GM12878 (cell line): ENCODE data around the gene BAZ2B. TPM values are rescaled to one million over a fixed set of nuclear protein-coding genes. Genes with fewer than 3 reads are reported as not detected.

Experiments
- ATAC-seq: fragments of 200-7000 bp; cut with Tn5 transposase; 3 replicates; pipeline ENCODE4 v1.9.1; 2020; ENCODE audit warnings: mild to moderate bottlenecking, moderate library complexity
- BruUV-seq: library from RNA; stranded (reverse); fragments of 400-500 nt; replicated peaks from 2 replicates; lab custom pipeline; 2021; lab: Mats Ljungman, UMichigan
- CTCF ChIA-PET: fragments of 300-600 bp; sonication (Branson Sonifier 250); formaldehyde crosslinking; extraction: SDS; loops from one replicate; lab custom pipeline; 2021; ENCODE audit warnings: inconsistent platforms; lab: Yijun Ruan, JAX
- POLR2A ChIA-PET: fragments of 350-600 bp; formaldehyde crosslinking; extraction: SDS; loops from one replicate; lab custom pipeline; 2021; ENCODE audit warnings: inconsistent platforms; lab: Charles Lee
- RAD21 ChIA-PET: fragments of 300-600 bp; sonication (Branson Sonifier 250); formaldehyde crosslinking; loops from one replicate; lab custom pipeline; 2023; ENCODE audit warnings: antibody characterized with exemption; ENCODE audit not compliant: unreplicated experiment; lab: Charles Lee
- SMC1A ChIA-PET: fragments of 300-600 bp; sonication (Branson Sonifier 250); formaldehyde crosslinking; loops from one replicate; lab custom pipeline; 2023; ENCODE audit not compliant: unreplicated experiment, uncharacterized antibody; lab: Charles Lee
- DNase-seq: peaks from one replicate; pipeline ENCODE4 v3.0.0-alpha.2; 2011; ENCODE audit warnings: low read depth, low spot score
- FAIRE-seq: peaks from 3 replicates; lab custom pipeline; 2011; peaks lifted over from hg19 to GRCh38; lab: Jason Lieb, UNC
- H2AFZ ChIP-seq: 2 replicates; pipeline ENCODE4 v1.6.0; 2011; ENCODE audit warnings: low read depth, low read length, control low read depth; ENCODE audit not compliant: control insufficient read depth
- H3K27ac ChIP-seq: 2 replicates; pipeline ENCODE4 v1.5.1; 2011; ENCODE audit warnings: control low read depth; ENCODE audit not compliant: control insufficient read depth, insufficient read depth
- H3K27me3 ChIP-seq, 2 experiments: replicated peaks in 1 of 2; 2 replicates each; pipeline versions ENCODE4 v1.6.0 to v1.6.1; 2011; ENCODE audit warnings: low read length in 1 of 2; ENCODE audit not compliant: control insufficient read depth in 2 of 2, insufficient read depth in 2 of 2
- H3K36me3 ChIP-seq, 2 experiments: 2 replicates each; pipeline ENCODE4 v1.5.1; 2011; ENCODE audit warnings: low read length in 1 of 2; ENCODE audit not compliant: control insufficient read depth in 2 of 2, insufficient read depth in 2 of 2
- H3K4me1 ChIP-seq: 2 replicates; pipeline ENCODE4 v1.6.1; 2011; ENCODE audit warnings: mild to moderate bottlenecking, low read length, moderate library complexity, mixed read lengths; ENCODE audit not compliant: control insufficient read depth, insufficient read depth
- H3K4me2 ChIP-seq: 2 replicates; pipeline ENCODE4 v1.6.0; 2011; ENCODE audit warnings: control low read depth; ENCODE audit not compliant: control insufficient read depth, insufficient read depth
- H3K4me3 ChIP-seq: fragments of 200-600 bp; sonication (generic); 2 replicates; pipeline ENCODE4 v1.5.1; 2016
- H3K79me2 ChIP-seq: 2 replicates; pipeline ENCODE4 v1.6.0; 2011; ENCODE audit warnings: low read length; ENCODE audit not compliant: control insufficient read depth, insufficient read depth
- H3K9ac ChIP-seq: 2 replicates; pipeline ENCODE4 v1.8.0; 2011; ENCODE audit warnings: low read length, control low read depth, mixed read lengths; ENCODE audit not compliant: control insufficient read depth, insufficient read depth
- H3K9me3 ChIP-seq: replicated peaks from 3 replicates; pipeline ENCODE4 v1.5.1; 2011; ENCODE audit warnings: mild to moderate bottlenecking, low read length; ENCODE audit not compliant: control insufficient read depth, insufficient read depth
- H4K20me1 ChIP-seq: 2 replicates; pipeline ENCODE4 v1.6.0; 2011; ENCODE audit not compliant: control insufficient read depth, insufficient read depth
- BCL11A ChIP-seq: IDR thresholded peaks from 2 replicates; pipeline ENCODE4 v1.6.1; 2011; ENCODE audit warnings: low read depth, low read length
- CHD1 ChIP-seq: IDR thresholded peaks from 2 replicates; pipeline ENCODE4 v1.6.1; 2012; ENCODE audit warnings: low read depth, low read length, improper control_type of control experiment
- CREM ChIP-seq: IDR thresholded peaks from 2 replicates; pipeline ENCODE4 v1.6.1; 2014; ENCODE audit warnings: antibody characterized with exemption, low read depth
- EED ChIP-seq: sonication (generic); IDR thresholded peaks from 2 replicates; pipeline ENCODE4 v1.6.1; 2016; ENCODE audit warnings: antibody characterized with exemption, low read depth
- HDAC6 ChIP-seq: fragments of 200-600 bp; sonication (generic); IDR thresholded peaks from one replicate; pipeline ENCODE4 v1.8.0; 2017; ENCODE audit warnings: antibody characterized with exemption; ENCODE audit not compliant: unreplicated experiment
- LARP7 ChIP-seq: fragments of 450-650 bp; IDR thresholded peaks from 2 replicates; pipeline ENCODE4 v1.6.1; 2017; ENCODE audit warnings: mild to moderate bottlenecking
- NFYA ChIP-seq: IDR thresholded peaks from 2 replicates; pipeline ENCODE4 v1.6.1; 2011; ENCODE audit warnings: low read depth, mild to moderate bottlenecking, low read length, improper control_type of control experiment, borderline replicate concordance
- PML ChIP-seq: IDR thresholded peaks from 2 replicates; pipeline ENCODE4 v1.6.1; 2012; ENCODE audit warnings: low read length, inconsistent platforms
- SMAD5 ChIP-seq: IDR thresholded peaks from 2 replicates; pipeline ENCODE4 v1.6.1; 2016; ENCODE audit warnings: antibody characterized with exemption, low read depth
- SREBF1 ChIP-seq: IDR thresholded peaks from 2 replicates; pipeline ENCODE4 v1.6.1; 2012; ENCODE audit warnings: mild to moderate bottlenecking, low read length
- STAT3 ChIP-seq: IDR thresholded peaks from 2 replicates; pipeline ENCODE4 v1.6.1; 2011; ENCODE audit warnings: low read depth, low read length, improper control_type of control experiment
- TAF1 ChIP-seq: IDR thresholded peaks from 2 replicates; pipeline ENCODE4 v1.6.1; 2011; ENCODE audit warnings: mild to moderate bottlenecking, low read depth, low read length, borderline replicate concordance
- ZSCAN29 ChIP-seq: fragments of 450-650 bp; IDR thresholded peaks from 2 replicates; pipeline ENCODE4 v1.6.1; 2017; ENCODE audit warnings: mild to moderate bottlenecking, moderate library complexity
- WGBS: methylation state at CpG from one replicate; pipeline ENCODE4 v1.1.6; 2016; ENCODE audit warnings: low lambda C conversion rate; ENCODE audit not compliant: insufficient replicate concordance, insufficient coverage; ENCODE audit errors: missing lambda C conversion rate; 5-methylcytosine and 5-hydroxymethylcytosine counted together
- in situ Hi-C: fragments of 300-500 bp; cut with MboI; formaldehyde crosslinking; loops from 9 replicates; pipeline ENCODE4 v1.14.3; 2018; ENCODE audit warnings: mixed read lengths
- intact Hi-C: fragments of 100-400 bp; cut with micrococcal nuclease; formaldehyde crosslinking; loops from one replicate; pipeline ENCODE4 v1.14.2; 2022; ENCODE audit not compliant: unreplicated experiment
- polyA plus RNA-seq, 11 experiments: library from polyadenylated mRNA; depleted of rRNA in 4 of 11; unstranded in 6 of 11; stranded (reverse) in 5 of 11; fragments of >200 nt; fragmentation: Nextera tagmentation in 4 of 11; fragmentation: Illumina TruSeq in 1 of 11; extraction: Ambion mirVana in 4 of 11; extraction: Trizol in 1 of 11; gene quantifications; 1 replicate in 1 of 11; 2 replicates in 10 of 11; pipeline versions ENCODE4 v1.2.1 to v1.2.3, GENCODE V29; 2011 to 2016; ENCODE audit warnings: inconsistent platforms in 2 of 11, missing spikeins in 2 of 11, low read depth in 1 of 11
- total RNA-seq, 4 experiments: library from RNA; depleted of rRNA in 3 of 4; stranded (reverse); fragments of >200 nt in 3 of 4; fragmentation: Illumina TruSeq in 1 of 4; extraction: Trizol in 1 of 4; gene quantifications; 2 replicates each; pipeline versions ENCODE4 v1.2.1 to v1.2.3, GENCODE V29; 2013 to 2021
- TF ChIP-seq, protein P1 (sequence below): IDR thresholded peaks from 2 replicates; pipeline ENCODE4 v1.6.1; 2012; ENCODE audit warnings: low read length, inconsistent platforms
- TF ChIP-seq, protein P2 (sequence below): fragments of 450-650 bp; IDR thresholded peaks from 2 replicates; pipeline ENCODE4 v1.6.1; 2016; ENCODE audit warnings: mild to moderate bottlenecking
- TF ChIP-seq, protein P3 (sequence below): IDR thresholded peaks from 2 replicates; pipeline ENCODE4 v1.6.1; 2012; ENCODE audit warnings: improper control_type of control experiment, low read depth, low read length; ENCODE audit not compliant: insufficient replicate concordance
- TF ChIP-seq, protein P4 (sequence below): IDR thresholded peaks from 2 replicates; pipeline ENCODE4 v1.6.1; 2011; ENCODE audit warnings: borderline replicate concordance, low read depth, mild to moderate bottlenecking, moderate library complexity, low read length; ENCODE audit not compliant: insufficient read depth, poor library complexity, severe bottlenecking

Gene BAZ2B
- total and polyA plus RNA-seq, 10 of the 15 experiments (the other 5 are each of a cell fraction or from before 2014, with no cell fraction given): 8.8 to 49.7 (median 24.7) TPM

DNA sequence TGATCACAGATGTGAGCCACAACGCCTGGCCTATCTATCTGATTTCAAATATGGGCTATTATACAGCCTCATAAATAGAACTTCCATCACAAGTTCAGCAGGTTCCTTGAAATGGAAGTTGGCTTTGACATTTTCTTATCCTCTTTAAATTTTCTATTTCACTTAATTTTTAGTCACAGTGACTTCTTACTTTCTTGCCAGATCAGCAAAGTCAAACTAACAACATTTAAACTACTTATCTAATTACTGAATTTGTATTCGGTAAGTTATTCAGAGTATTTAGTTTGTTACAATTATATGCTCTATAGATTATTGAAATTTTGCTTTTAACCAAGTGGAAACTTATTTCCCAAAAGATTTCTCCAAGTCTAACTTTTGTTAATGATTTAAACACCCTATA, 108.2 kb downstream of the BAZ2B start:
- H3K9ac ChIP-seq: no peak overlapping the region
- no peak overlapping the region for H3K4me2 ChIP-seq
- H3K4me3 ChIP-seq: no peak overlapping the region
- in situ Hi-C loops: no loop called here
- H3K9me3 ChIP-seq: no peaks in the 10 kb centered on the region; the same call in 2 of the 3 replicates
- no peaks in the 10 kb centered on the region for H4K20me1 ChIP-seq
- intact Hi-C loops: no loop called here
- no peaks in the 10 kb centered on the region for H3K27me3 ChIP-seq
- CTCF ChIA-PET: no interaction called here
- SMC1A ChIA-PET: no interaction called here
- RAD21 ChIA-PET: no interaction called here
- 100% methylated on average over 2 of the region's 2 CpGs for WGBS
- ATAC-seq: no peak
- BruUV-seq: no TSS peak
- DNase-seq: no peak
- no peaks in the 10 kb centered on the region; the same call in 1 of the 2 replicates for H3K4me1 ChIP-seq
- H3K27ac ChIP-seq: no peak overlapping the region
- no peak for FAIRE-seq
- H3K79me2 ChIP-seq: no peaks in the 10 kb centered on the region
- no peaks in the 10 kb centered on the region for H3K36me3 ChIP-seq
- POLR2A ChIA-PET: no interaction called here
- no peak overlapping the region for H2AFZ ChIP-seq
- TF ChIP-seq STAT3: no peak
- TF ChIP-seq, protein P1, sequence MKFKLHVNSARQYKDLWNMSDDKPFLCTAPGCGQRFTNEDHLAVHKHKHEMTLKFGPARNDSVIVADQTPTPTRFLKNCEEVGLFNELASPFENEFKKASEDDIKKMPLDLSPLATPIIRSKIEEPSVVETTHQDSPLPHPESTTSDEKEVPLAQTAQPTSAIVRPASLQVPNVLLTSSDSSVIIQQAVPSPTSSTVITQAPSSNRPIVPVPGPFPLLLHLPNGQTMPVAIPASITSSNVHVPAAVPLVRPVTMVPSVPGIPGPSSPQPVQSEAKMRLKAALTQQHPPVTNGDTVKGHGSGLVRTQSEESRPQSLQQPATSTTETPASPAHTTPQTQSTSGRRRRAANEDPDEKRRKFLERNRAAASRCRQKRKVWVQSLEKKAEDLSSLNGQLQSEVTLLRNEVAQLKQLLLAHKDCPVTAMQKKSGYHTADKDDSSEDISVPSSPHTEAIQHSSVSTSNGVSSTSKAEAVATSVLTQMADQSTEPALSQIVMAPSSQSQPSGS: no peak
- no peak for TF ChIP-seq CHD1
- TF ChIP-seq TAF1: no peak
- TF ChIP-seq, protein P2, sequence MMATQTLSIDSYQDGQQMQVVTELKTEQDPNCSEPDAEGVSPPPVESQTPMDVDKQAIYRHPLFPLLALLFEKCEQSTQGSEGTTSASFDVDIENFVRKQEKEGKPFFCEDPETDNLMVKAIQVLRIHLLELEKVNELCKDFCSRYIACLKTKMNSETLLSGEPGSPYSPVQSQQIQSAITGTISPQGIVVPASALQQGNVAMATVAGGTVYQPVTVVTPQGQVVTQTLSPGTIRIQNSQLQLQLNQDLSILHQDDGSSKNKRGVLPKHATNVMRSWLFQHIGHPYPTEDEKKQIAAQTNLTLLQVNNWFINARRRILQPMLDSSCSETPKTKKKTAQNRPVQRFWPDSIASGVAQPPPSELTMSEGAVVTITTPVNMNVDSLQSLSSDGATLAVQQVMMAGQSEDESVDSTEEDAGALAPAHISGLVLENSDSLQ: no peak
- no peak for TF ChIP-seq SMAD5
- TF ChIP-seq EED: no peak
- no peak for TF ChIP-seq ZSCAN29
- TF ChIP-seq BCL11A: no peak
- TF ChIP-seq LARP7: no peak
- no peak for TF ChIP-seq CREM
- TF ChIP-seq SREBF1: no peak
- no peak for TF ChIP-seq PML
- TF ChIP-seq HDAC6: no peak
- no peak for TF ChIP-seq NFYA
- TF ChIP-seq, protein P3, sequence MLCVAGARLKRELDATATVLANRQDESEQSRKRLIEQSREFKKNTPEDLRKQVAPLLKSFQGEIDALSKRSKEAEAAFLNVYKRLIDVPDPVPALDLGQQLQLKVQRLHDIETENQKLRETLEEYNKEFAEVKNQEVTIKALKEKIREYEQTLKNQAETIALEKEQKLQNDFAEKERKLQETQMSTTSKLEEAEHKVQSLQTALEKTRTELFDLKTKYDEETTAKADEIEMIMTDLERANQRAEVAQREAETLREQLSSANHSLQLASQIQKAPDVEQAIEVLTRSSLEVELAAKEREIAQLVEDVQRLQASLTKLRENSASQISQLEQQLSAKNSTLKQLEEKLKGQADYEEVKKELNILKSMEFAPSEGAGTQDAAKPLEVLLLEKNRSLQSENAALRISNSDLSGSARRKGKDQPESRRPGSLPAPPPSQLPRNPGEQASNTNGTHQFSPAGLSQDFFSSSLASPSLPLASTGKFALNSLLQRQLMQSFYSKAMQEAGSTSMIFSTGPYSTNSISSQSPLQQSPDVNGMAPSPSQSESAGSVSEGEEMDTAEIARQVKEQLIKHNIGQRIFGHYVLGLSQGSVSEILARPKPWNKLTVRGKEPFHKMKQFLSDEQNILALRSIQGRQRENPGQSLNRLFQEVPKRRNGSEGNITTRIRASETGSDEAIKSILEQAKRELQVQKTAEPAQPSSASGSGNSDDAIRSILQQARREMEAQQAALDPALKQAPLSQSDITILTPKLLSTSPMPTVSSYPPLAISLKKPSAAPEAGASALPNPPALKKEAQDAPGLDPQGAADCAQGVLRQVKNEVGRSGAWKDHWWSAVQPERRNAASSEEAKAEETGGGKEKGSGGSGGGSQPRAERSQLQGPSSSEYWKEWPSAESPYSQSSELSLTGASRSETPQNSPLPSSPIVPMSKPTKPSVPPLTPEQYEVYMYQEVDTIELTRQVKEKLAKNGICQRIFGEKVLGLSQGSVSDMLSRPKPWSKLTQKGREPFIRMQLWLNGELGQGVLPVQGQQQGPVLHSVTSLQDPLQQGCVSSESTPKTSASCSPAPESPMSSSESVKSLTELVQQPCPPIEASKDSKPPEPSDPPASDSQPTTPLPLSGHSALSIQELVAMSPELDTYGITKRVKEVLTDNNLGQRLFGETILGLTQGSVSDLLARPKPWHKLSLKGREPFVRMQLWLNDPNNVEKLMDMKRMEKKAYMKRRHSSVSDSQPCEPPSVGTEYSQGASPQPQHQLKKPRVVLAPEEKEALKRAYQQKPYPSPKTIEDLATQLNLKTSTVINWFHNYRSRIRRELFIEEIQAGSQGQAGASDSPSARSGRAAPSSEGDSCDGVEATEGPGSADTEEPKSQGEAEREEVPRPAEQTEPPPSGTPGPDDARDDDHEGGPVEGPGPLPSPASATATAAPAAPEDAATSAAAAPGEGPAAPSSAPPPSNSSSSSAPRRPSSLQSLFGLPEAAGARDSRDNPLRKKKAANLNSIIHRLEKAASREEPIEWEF: no peak
- TF ChIP-seq, protein P4, sequence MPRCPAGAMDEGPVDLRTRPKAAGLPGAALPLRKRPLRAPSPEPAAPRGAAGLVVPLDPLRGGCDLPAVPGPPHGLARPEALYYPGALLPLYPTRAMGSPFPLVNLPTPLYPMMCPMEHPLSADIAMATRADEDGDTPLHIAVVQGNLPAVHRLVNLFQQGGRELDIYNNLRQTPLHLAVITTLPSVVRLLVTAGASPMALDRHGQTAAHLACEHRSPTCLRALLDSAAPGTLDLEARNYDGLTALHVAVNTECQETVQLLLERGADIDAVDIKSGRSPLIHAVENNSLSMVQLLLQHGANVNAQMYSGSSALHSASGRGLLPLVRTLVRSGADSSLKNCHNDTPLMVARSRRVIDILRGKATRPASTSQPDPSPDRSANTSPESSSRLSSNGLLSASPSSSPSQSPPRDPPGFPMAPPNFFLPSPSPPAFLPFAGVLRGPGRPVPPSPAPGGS: no peak
